ENCODE data around the gene DIAPH1.

DNA sequence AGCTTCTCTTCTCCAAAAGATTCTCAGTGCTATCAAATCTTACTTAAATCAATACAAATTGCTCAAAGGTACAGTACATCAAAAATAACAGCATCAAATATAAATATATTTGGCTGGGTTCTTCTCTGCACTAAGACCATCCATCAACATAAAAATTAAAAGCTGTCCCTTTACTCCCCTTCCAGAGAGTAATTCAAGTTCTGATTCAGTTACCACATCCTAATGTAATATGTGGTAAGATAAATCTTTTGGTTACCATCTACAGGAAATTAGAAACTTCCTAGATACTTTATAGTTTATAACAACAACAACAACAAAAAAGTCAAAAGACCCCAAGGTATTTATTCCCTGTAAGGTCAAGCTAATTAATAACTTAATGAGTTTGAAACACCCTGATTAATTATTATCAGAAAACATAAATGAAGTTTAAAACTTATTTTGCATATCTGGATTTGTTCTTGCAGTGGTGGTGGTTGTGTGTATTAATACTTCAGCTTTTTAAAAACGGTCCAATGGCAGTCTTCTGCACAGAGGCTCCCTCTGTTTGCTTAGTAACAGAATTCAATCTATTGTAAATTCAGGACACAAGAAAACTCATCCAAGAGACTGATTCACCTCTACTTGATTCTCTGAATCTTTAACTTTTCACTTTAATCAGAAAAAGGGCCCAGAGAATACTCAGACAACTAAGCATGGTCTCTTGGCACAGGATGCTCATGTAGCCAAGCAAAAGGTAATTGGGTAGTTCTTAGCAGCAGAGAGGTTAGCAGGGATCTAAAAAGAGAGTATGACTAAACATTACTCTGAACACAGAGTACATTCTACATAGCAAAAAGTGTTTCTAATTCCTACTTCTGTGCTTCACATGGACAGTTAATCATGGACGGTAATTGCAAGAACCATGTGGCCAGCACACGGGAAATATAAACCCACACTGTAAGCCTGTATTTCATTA is 20.1 kb downstream of the DIAPH1 start:
- TF ChIP-seq, protein P1, sequence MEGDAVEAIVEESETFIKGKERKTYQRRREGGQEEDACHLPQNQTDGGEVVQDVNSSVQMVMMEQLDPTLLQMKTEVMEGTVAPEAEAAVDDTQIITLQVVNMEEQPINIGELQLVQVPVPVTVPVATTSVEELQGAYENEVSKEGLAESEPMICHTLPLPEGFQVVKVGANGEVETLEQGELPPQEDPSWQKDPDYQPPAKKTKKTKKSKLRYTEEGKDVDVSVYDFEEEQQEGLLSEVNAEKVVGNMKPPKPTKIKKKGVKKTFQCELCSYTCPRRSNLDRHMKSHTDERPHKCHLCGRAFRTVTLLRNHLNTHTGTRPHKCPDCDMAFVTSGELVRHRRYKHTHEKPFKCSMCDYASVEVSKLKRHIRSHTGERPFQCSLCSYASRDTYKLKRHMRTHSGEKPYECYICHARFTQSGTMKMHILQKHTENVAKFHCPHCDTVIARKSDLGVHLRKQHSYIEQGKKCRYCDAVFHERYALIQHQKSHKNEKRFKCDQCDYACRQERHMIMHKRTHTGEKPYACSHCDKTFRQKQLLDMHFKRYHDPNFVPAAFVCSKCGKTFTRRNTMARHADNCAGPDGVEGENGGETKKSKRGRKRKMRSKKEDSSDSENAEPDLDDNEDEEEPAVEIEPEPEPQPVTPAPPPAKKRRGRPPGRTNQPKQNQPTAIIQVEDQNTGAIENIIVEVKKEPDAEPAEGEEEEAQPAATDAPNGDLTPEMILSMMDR (IDR thresholded peaks at IDR 0.05): no peak
- TF ChIP-seq POLR2A (IDR thresholded peaks at IDR 0.05): no peak

All from Peyer's patch (tissue), 4 donors.